Liver (tissue), 9 donors: Measurements from ENCODE around the gene TAMALIN. TPM values are rescaled to one million over a fixed set of nuclear protein-coding genes. Genes with fewer than 3 reads are reported as not detected.

ENCODE experiments used
- DNase-seq: peaks from one replicate; pipeline ENCODE4 v3.0.0-alpha.2; 2017; ENCODE audit warnings: low spot score
- H3K27ac ChIP-seq, 2 donors: one replicate each; pipeline ENCODE4 v1.7.0; 2013; ENCODE audit warnings: inconsistent platforms in 2 of 2, low read length in 2 of 2, control low read depth in 1 of 2, low read depth in 1 of 2, mild to moderate bottlenecking in 1 of 2
- H3K27me3 ChIP-seq, 4 donors: one replicate each; pipeline versions ENCODE4 v1.6.1 to v1.7.0; 2013; ENCODE audit warnings: low read length in 3 of 4, inconsistent platforms in 1 of 4, mild to moderate bottlenecking in 1 of 4, moderate library complexity in 1 of 4; ENCODE audit not compliant: control insufficient read depth in 4 of 4, insufficient read depth in 4 of 4
- H3K36me3 ChIP-seq, 4 donors: one replicate each; pipeline versions ENCODE4 v1.6.1 to v1.7.0; 2013; ENCODE audit warnings: low read length in 3 of 4, mild to moderate bottlenecking in 3 of 4, low read depth in 1 of 4, moderate library complexity in 1 of 4; ENCODE audit not compliant: control insufficient read depth in 4 of 4, insufficient read depth in 3 of 4
- H3K4me1 ChIP-seq, 4 donors: one replicate each; pipeline versions ENCODE4 v1.6.1 to v1.7.0; 2013; ENCODE audit warnings: low read length in 3 of 4, mild to moderate bottlenecking in 3 of 4, moderate library complexity in 1 of 4; ENCODE audit not compliant: control insufficient read depth in 4 of 4, insufficient read depth in 4 of 4
- H3K4me3 ChIP-seq, 3 donors: one replicate each; pipeline versions ENCODE4 v1.6.1 to v1.7.0; 2013; ENCODE audit warnings: low read length in 3 of 3, control low read depth in 1 of 3, low read depth in 1 of 3, mild to moderate bottlenecking in 1 of 3
- H3K9ac ChIP-seq, 2 donors: one replicate each; pipeline ENCODE4 v1.7.0; 2013; ENCODE audit warnings: low read length in 2 of 2, mild to moderate bottlenecking in 2 of 2, moderate library complexity in 2 of 2, control low read depth in 1 of 2, low read depth in 1 of 2
- H3K9me3 ChIP-seq, 4 donors: one replicate each; pipeline versions ENCODE4 v1.6.1 to v1.7.0; 2013; ENCODE audit warnings: low read length in 3 of 4; ENCODE audit not compliant: control insufficient read depth in 4 of 4
- EGR1 ChIP-seq, 2 donors: IDR thresholded peaks; 2 replicates each; pipeline ENCODE4 v1.6.1; 2016 to 2018; ENCODE audit warnings: antibody characterized with exemption in 2 of 2, low read depth in 2 of 2
- FOXA1 ChIP-seq: IDR thresholded peaks from 2 replicates; pipeline ENCODE4 v1.6.1; 2016; ENCODE audit warnings: antibody characterized with exemption
- FOXA2 ChIP-seq: IDR thresholded peaks from 2 replicates; pipeline ENCODE4 v1.6.1; 2016; ENCODE audit warnings: antibody characterized with exemption
- GABPA ChIP-seq, 2 donors: IDR thresholded peaks in 1 of 2; conservative IDR thresholded peaks in 1 of 2; 2 replicates each; pipeline ENCODE4 v1.6.1; 2016; ENCODE audit warnings: antibody characterized with exemption in 2 of 2, mild to moderate bottlenecking in 1 of 2, moderate library complexity in 1 of 2
- HNF4A ChIP-seq, 2 donors: conservative IDR thresholded peaks; 2 replicates each; pipeline ENCODE4 v1.6.1; 2016; ENCODE audit warnings: antibody characterized with exemption in 2 of 2, mild to moderate bottlenecking in 2 of 2
- HNF4G ChIP-seq: IDR thresholded peaks from 2 replicates; pipeline ENCODE4 v1.6.1; 2016; ENCODE audit warnings: antibody characterized with exemption
- JUND ChIP-seq, 2 donors: IDR thresholded peaks; 2 replicates each; pipeline ENCODE4 v1.6.1; 2016; ENCODE audit warnings: antibody characterized with exemption in 2 of 2
- NR2F2 ChIP-seq: IDR thresholded peaks from 2 replicates; pipeline ENCODE4 v1.6.1; 2016; ENCODE audit warnings: antibody characterized with exemption
- RAD21 ChIP-seq, 2 donors: IDR thresholded peaks; 2 replicates each; pipeline ENCODE4 v1.6.1; 2016; ENCODE audit warnings: antibody characterized with exemption in 2 of 2, mild to moderate bottlenecking in 2 of 2
- RXRA ChIP-seq, 2 donors: IDR thresholded peaks; 2 replicates each; pipeline ENCODE4 v1.6.1; 2017 to 2018; ENCODE audit warnings: antibody characterized with exemption in 2 of 2, mild to moderate bottlenecking in 1 of 2
- SP1 ChIP-seq: IDR thresholded peaks from 2 replicates; pipeline ENCODE4 v1.6.1; 2018; ENCODE audit warnings: antibody characterized with exemption, mild to moderate bottlenecking
- TAF1 ChIP-seq: conservative IDR thresholded peaks from 2 replicates; pipeline ENCODE4 v1.6.1; 2016; ENCODE audit warnings: antibody characterized with exemption, mild to moderate bottlenecking
- YY1 ChIP-seq: IDR thresholded peaks from 2 replicates; pipeline ENCODE4 v1.6.1; 2016; ENCODE audit warnings: antibody characterized with exemption, mild to moderate bottlenecking
- WGBS: extraction: QIAGEN DNeasy Blood & Tissue Kit; methylation state at CpG from one replicate; pipeline ENCODE4 v1.1.7; 2013; 5-methylcytosine and 5-hydroxymethylcytosine counted together
- polyA plus RNA-seq, 2 donors: library from polyadenylated mRNA; stranded (reverse) in 1 of 2; unstranded in 1 of 2; fragments of 200-250 nt in 1 of 2; fragments of >200 nt in 1 of 2; fragmentation: Nextera tagmentation in 1 of 2; extraction: Ambion mirVana in 1 of 2; gene quantifications; one replicate each; pipeline versions ENCODE4 v1.2.1 to v1.2.3, GENCODE V29; 2013 to 2015
- total RNA-seq, 2 donors: library from RNA; depleted of rRNA; stranded (reverse); fragments of >200 nt; gene quantifications; one replicate each; pipeline ENCODE4 v1.2.3, GENCODE V29; 2014
- TF ChIP-seq, protein P1 (sequence below): IDR thresholded peaks from 2 replicates; pipeline ENCODE4 v1.6.1; 2016; ENCODE audit warnings: antibody characterized with exemption
- TF ChIP-seq, protein P2 (sequence below): IDR thresholded peaks from 2 replicates; pipeline ENCODE4 v1.6.1; 2016; ENCODE audit warnings: antibody characterized with exemption
- TF ChIP-seq, protein P3 (sequence below): fragments of 150-350 bp; IDR thresholded peaks from 2 replicates; pipeline ENCODE4 v1.5.1; 2017; ENCODE audit warnings: improper control_type of control experiment, low read depth, low read length; ENCODE audit not compliant: missing input control
- TF ChIP-seq, protein P4 (sequence below): IDR thresholded peaks from 2 replicates; pipeline ENCODE4 v1.6.1; 2016; ENCODE audit warnings: antibody characterized with exemption, mild to moderate bottlenecking
- TF ChIP-seq, protein P5 (sequence below): IDR thresholded peaks from 2 replicates; pipeline ENCODE4 v1.6.1; 2016; ENCODE audit warnings: antibody characterized with exemption
- donor health status: healthy.
- donor health status: healthy.
- donor health status: healthy.
- donor health status: healthy.
- donor health status: healthy.

TAMALIN gene
- total and polyA plus RNA-seq, 4 donors, result 1.1 to 9.9 (median 2.5) TPM

DNA sequence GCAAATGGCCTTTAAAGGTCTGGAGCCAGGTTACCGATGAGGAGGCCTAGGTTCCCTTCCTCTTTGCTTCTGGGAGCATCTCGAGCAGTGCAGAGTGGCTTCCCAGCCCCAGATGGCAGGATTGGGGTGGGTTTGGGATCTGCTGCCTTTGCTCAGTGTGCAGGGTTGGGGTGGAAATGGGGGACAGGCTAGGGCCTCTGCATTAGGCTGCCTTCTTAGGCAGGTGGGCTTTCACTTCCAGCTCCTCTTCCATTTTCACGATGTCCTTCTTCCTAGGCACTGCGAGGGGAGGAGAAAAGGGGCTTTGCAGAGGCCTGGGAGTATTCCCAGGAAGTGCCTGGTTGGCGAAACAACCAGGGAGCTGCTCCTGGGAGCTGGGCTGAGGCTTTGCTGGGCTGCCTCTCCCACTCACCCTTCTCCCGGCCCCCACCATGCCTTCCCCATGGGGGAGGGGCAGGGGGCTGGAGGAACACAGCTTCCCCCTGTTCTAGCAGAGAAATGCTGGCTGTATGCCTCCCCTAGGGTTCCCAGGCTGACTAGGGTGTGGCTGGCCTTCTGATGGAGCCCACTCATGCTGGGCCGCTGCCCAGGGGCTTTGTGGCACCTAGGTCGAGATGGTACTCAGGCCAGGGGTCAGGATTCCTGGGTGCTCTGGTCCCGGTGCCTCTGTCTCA, 46.9 kb downstream of the TAMALIN start:
- TF ChIP-seq, protein P1, sequence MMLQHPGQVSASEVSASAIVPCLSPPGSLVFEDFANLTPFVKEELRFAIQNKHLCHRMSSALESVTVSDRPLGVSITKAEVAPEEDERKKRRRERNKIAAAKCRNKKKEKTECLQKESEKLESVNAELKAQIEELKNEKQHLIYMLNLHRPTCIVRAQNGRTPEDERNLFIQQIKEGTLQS, result no peak
- TF ChIP-seq EGR1 (IDR thresholded peaks at IDR 0.05; ENCODE audit: low read depth in 2 of 2) (no peak), HNF4G (no peak), FOXA2 (no peak), RXRA (IDR thresholded peaks at IDR 0.05) (no peak), FOXA1 (no peak), TAF1 (no peak), JUND (IDR thresholded peaks at IDR 0.05) (no peak), GABPA (IDR thresholded peaks at IDR 0.05 in 1 of 2, conservative IDR thresholded peaks at IDR 0.05 in 1 of 2) (no peak), SP1 (no peak), YY1 (no peak), RAD21 (IDR thresholded peaks at IDR 0.05) (no peak), HNF4A (conservative IDR thresholded peaks at IDR 0.05) (no peak), NR2F2 (no peak)
- TF ChIP-seq, protein P2, sequence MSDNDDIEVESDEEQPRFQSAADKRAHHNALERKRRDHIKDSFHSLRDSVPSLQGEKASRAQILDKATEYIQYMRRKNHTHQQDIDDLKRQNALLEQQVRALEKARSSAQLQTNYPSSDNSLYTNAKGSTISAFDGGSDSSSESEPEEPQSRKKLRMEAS, result no peak
- TF ChIP-seq, protein P3, sequence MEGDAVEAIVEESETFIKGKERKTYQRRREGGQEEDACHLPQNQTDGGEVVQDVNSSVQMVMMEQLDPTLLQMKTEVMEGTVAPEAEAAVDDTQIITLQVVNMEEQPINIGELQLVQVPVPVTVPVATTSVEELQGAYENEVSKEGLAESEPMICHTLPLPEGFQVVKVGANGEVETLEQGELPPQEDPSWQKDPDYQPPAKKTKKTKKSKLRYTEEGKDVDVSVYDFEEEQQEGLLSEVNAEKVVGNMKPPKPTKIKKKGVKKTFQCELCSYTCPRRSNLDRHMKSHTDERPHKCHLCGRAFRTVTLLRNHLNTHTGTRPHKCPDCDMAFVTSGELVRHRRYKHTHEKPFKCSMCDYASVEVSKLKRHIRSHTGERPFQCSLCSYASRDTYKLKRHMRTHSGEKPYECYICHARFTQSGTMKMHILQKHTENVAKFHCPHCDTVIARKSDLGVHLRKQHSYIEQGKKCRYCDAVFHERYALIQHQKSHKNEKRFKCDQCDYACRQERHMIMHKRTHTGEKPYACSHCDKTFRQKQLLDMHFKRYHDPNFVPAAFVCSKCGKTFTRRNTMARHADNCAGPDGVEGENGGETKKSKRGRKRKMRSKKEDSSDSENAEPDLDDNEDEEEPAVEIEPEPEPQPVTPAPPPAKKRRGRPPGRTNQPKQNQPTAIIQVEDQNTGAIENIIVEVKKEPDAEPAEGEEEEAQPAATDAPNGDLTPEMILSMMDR, result no peak
- TF ChIP-seq, protein P4, sequence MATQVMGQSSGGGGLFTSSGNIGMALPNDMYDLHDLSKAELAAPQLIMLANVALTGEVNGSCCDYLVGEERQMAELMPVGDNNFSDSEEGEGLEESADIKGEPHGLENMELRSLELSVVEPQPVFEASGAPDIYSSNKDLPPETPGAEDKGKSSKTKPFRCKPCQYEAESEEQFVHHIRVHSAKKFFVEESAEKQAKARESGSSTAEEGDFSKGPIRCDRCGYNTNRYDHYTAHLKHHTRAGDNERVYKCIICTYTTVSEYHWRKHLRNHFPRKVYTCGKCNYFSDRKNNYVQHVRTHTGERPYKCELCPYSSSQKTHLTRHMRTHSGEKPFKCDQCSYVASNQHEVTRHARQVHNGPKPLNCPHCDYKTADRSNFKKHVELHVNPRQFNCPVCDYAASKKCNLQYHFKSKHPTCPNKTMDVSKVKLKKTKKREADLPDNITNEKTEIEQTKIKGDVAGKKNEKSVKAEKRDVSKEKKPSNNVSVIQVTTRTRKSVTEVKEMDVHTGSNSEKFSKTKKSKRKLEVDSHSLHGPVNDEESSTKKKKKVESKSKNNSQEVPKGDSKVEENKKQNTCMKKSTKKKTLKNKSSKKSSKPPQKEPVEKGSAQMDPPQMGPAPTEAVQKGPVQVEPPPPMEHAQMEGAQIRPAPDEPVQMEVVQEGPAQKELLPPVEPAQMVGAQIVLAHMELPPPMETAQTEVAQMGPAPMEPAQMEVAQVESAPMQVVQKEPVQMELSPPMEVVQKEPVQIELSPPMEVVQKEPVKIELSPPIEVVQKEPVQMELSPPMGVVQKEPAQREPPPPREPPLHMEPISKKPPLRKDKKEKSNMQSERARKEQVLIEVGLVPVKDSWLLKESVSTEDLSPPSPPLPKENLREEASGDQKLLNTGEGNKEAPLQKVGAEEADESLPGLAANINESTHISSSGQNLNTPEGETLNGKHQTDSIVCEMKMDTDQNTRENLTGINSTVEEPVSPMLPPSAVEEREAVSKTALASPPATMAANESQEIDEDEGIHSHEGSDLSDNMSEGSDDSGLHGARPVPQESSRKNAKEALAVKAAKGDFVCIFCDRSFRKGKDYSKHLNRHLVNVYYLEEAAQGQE, result no peak
- TF ChIP-seq, protein P5, sequence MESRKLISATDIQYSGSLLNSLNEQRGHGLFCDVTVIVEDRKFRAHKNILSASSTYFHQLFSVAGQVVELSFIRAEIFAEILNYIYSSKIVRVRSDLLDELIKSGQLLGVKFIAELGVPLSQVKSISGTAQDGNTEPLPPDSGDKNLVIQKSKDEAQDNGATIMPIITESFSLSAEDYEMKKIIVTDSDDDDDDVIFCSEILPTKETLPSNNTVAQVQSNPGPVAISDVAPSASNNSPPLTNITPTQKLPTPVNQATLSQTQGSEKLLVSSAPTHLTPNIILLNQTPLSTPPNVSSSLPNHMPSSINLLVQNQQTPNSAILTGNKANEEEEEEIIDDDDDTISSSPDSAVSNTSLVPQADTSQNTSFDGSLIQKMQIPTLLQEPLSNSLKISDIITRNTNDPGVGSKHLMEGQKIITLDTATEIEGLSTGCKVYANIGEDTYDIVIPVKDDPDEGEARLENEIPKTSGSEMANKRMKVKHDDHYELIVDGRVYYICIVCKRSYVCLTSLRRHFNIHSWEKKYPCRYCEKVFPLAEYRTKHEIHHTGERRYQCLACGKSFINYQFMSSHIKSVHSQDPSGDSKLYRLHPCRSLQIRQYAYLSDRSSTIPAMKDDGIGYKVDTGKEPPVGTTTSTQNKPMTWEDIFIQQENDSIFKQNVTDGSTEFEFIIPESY, result no peak
- Histone ChIP-seq H3K4me3 (no peak overlapping the region), H3K4me1 (peaks cover 0 to 12% (median 8%) of the 10 kb centered on the region in 4 donors), H3K27me3 (no peaks in the 10 kb centered on the region), H3K27ac (no peak overlapping the region), H3K9me3 (no peaks in the 10 kb centered on the region), H3K9ac (no peak overlapping the region), H3K36me3 (peaks cover 0 to 18% (median 2%) of the 10 kb centered on the region in 4 donors)
- DNase-seq, result no peak
- 93% methylated on average over 9 of the region's 9 CpGs for WGBS
